Tibial nerve (tissue), 3 donors: Measurements from ENCODE around the gene TRMT1.

ENCODE experiments used
- CTCF ChIP-seq, 5 experiments: fragments of 200-600 bp in 3 of 5; fragments of 450-650 bp in 2 of 5; sonication (generic) in 3 of 5; IDR thresholded peaks; one replicate each; pipeline ENCODE4 v1.5.1; 2016 to 2019; ENCODE audit warnings: antibody characterized with exemption in 5 of 5, mild to moderate bottlenecking in 3 of 5, moderate library complexity in 2 of 5
- POLR2A ChIP-seq, 2 donors: fragments of 450-650 bp; IDR thresholded peaks; one replicate each; pipeline ENCODE4 v1.6.1; 2017; ENCODE audit warnings: antibody characterized with exemption in 2 of 2, mild to moderate bottlenecking in 2 of 2, moderate library complexity in 2 of 2

GRCh38 chr19:13103581-13104359, 12.8 kb downstream of the TRMT1 start:
- TF ChIP-seq CTCF (IDR thresholded peaks at IDR 0.05) (no peak), POLR2A (IDR thresholded peaks at IDR 0.05) (no peak)
